ENCODE measurements around the gene GABRQ. TPM values are rescaled to one million over a fixed set of nuclear protein-coding genes. Genes with fewer than 3 reads are reported as not detected.
"Not testable (repeated sequence)": the region's sequence is repeated elsewhere in the genome, so short reads cannot be mapped to it uniquely, and the experiment has no call there.

The GABRQ gene
- total RNA-seq, 4 donors from 2014 or later: 0.07 TPM; not detected in 3

DNA sequence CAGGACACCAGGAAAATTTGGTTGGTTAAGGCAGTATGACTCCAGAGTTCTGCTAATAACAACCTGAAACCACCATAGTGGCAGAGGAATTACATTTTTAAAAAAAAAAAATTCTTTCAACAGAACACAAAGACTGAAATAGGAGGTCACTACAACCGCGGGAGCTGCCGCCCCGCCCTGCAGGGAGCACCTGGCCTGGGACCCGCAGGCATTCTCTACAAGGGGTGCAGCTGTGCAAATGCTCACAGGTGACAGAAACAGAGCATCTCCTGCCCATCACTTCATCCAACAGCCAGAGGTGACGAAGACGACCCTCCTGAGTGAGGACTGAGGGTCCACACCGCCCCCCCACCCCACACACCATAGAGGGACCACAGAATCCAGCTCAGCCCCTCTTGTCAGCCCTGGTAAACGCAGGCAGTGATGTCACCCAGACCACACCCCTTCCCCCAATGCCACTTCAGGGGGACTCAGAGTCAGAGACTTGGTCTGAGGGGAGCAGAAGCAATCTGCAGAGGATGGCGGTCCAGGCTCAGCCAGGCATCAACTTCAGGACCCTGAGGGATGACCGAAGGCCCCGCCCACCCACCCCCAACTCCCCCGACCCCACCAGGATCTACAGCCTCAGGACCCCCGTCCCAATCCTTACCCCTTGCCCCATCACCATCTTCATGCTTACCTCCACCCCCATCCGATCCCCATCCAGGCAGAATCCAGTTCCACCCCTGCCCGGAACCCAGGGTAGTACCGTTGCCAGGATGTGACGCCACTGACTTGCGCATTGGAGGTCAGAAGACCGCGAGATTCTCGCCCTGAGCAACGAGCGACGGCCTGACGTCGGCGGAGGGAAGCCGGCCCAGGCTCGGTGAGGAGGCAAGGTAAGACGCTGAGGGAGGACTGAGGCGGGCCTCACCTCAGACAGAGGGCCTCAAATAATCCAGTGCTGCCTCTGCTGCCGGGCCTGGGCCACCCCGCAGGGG, 60.5 kb downstream of the GABRQ start, which contains the start of gene MAGEA3:
MAGEA3 (plus strand) TSS at position 843 of the 980 bp plus-strand sequence. CDS start 2,039 bp downstream, outside the sequence.
- not testable (repeated sequence) for ATAC-seq
- no CpG with 5 or more reads among the region's 34 CpGs for WGBS, 2 donors (ENCODE audit: low coverage in 1 of 2)

DNA sequence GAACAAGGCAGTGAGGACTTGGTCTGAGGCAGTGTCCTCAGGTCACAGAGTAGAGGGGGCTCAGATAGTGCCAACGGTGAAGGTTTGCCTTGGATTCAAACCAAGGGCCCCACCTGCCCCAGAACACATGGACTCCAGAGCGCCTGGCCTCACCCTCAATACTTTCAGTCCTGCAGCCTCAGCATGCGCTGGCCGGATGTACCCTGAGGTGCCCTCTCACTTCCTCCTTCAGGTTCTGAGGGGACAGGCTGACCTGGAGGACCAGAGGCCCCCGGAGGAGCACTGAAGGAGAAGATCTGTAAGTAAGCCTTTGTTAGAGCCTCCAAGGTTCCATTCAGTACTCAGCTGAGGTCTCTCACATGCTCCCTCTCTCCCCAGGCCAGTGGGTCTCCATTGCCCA, 62.7 kb downstream of the GABRQ start:
- not testable (repeated sequence) for H3K4me3 ChIP-seq, H3K4me1 ChIP-seq, ATAC-seq, H3K27me3 ChIP-seq, H3K27ac ChIP-seq, H3K9me3 ChIP-seq, H3K36me3 ChIP-seq
- WGBS, 2 donors (ENCODE audit: low coverage in 1 of 2): 100% methylated on average over 3 of the region's 5 CpGs; no CpG with 5 or more reads in 1 of the 2 donors

More for the DNA sequence above, 60.5 kb downstream of the GABRQ start, which contains the start of gene MAGEA3:
- not testable (repeated sequence) for H3K9me3 ChIP-seq, H3K4me1 ChIP-seq, H3K36me3 ChIP-seq, H3K27ac ChIP-seq, H3K27me3 ChIP-seq, H3K4me3 ChIP-seq

DNA sequence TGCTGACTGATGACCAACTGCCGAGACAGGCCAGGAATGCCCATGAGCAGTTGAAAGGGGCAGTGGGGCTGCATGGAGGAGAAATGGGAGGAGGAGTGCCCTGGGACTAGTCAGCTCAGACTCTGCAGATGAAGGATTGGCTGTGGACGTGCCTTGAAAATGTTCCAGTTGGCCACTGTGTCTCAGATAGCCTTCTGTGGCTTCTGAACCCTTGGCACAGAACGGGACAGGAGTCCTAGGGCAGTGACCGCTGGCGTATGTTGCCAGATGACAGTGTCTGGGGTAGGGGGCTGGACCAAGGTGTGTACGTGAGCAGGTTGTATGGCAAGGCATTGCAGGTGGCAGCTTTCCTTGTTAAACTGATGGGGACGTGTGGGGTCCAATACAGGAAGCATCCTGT, 68.8 kb downstream of the GABRQ start:
- not testable (repeated sequence) for ATAC-seq

More for the DNA sequence above, 68.8 kb downstream of the GABRQ start:
- WGBS, 2 donors (ENCODE audit: low coverage in 1 of 2): 40% methylated on average over 1 of the region's 7 CpGs; no CpG with 5 or more reads in 1 of the 2 donors
- H3K36me3 ChIP-seq, H3K4me1 ChIP-seq, H3K27me3 ChIP-seq, H3K27ac ChIP-seq, H3K9me3 ChIP-seq, H3K4me3 ChIP-seq: not testable (repeated sequence)

Other genes with a start within 250 kb of the GABRQ start
- not detected for gene GABRA3, start 186.6 kb upstream of the GABRQ start, total RNA-seq
- not detected for gene MAGEA3, start 60.9 kb downstream of the GABRQ start, total RNA-seq
- not detected for gene CSAG2, start 71.4 kb downstream of the GABRQ start, total RNA-seq
- not detected for gene MAGEA2B, start 76.7 kb downstream of the GABRQ start, total RNA-seq
- not detected for gene CSAG1, start 95.8 kb downstream of the GABRQ start, total RNA-seq
- not detected for gene MAGEA12, start 95.9 kb downstream of the GABRQ start, total RNA-seq
- not detected for gene MAGEA2, start 115.9 kb downstream of the GABRQ start, total RNA-seq
- not detected for gene CSAG3, start 121.3 kb downstream of the GABRQ start, total RNA-seq
- not detected for gene MAGEA6, start 131.8 kb downstream of the GABRQ start, total RNA-seq
- 10 to 100 TPM; 53.0 to 75.2 (median 60.3) TPM for gene CETN2, start 192.9 kb downstream of the GABRQ start, total RNA-seq
- gene NSDHL, start 193.2 kb downstream of the GABRQ start, total RNA-seq: 10 to 100 TPM in 3 of 4 donors, 1 to 10 TPM in 1; 3.7 to 14.2 (median 10.8) TPM